Thyroid gland (tissue), 4 donors: Measurements from ENCODE around the gene CMTM3. TPM values are rescaled to one million over a fixed set of nuclear protein-coding genes. Genes with fewer than 3 reads are reported as not detected.

Experiments used
- DNase-seq, 2 donors: peaks; one replicate each; pipeline ENCODE4 v3.0.0-alpha.2; 2019
- H3K27ac ChIP-seq, 3 donors: fragments of 200-600 bp; sonication (generic); 1 replicate in 2 of 3; 2 replicates in 1 of 3; pipeline ENCODE4 v1.5.1; 2016 to 2019; ENCODE audit warnings: mild to moderate bottlenecking in 1 of 3, moderate library complexity in 1 of 3
- H3K27me3 ChIP-seq: fragments of 200-600 bp; sonication (generic); one replicate; pipeline ENCODE4 v1.5.1; 2019
- H3K36me3 ChIP-seq, 2 donors: fragments of 200-600 bp; sonication (generic); one replicate each; pipeline ENCODE4 v1.5.1; 2016 to 2019
- H3K4me1 ChIP-seq, 2 donors: fragments of 200-600 bp; sonication (generic); one replicate each; pipeline ENCODE4 v1.5.1; 2017 to 2019
- H3K4me3 ChIP-seq, 3 donors: fragments of 200-600 bp; sonication (generic); replicated peaks in 1 of 3; 1 replicate in 2 of 3; 2 replicates in 1 of 3; pipeline ENCODE4 v1.5.1; 2016; ENCODE audit warnings: mild to moderate bottlenecking in 1 of 3
- H3K9me3 ChIP-seq: fragments of 200-600 bp; sonication (generic); one replicate; pipeline ENCODE4 v1.5.1; 2017
- CTCF ChIP-seq, 6 experiments: fragments of 200-600 bp in 3 of 6; fragments of 450-650 bp in 3 of 6; sonication (generic) in 3 of 6; IDR thresholded peaks; one replicate each; pipeline ENCODE4 v1.5.1; 2016 to 2019; ENCODE audit warnings: antibody characterized with exemption in 6 of 6, mild to moderate bottlenecking in 2 of 6, inconsistent platforms in 1 of 6, moderate library complexity in 1 of 6
- POLR2A ChIP-seq, 2 donors: fragments of 450-650 bp; IDR thresholded peaks; one replicate each; pipeline ENCODE4 v1.6.1; 2017; ENCODE audit warnings: antibody characterized with exemption in 2 of 2, mild to moderate bottlenecking in 2 of 2, moderate library complexity in 1 of 2
- WGBS, 2 donors: methylation state at CpG; one replicate each; pipeline ENCODE4 v1.1.5; 2017; 5-methylcytosine and 5-hydroxymethylcytosine counted together
- intact Hi-C: fragments of 100-400 bp; cut with DNase I; formaldehyde crosslinking; loops from one replicate; pipeline ENCODE4 v1.15.1; 2023
- total RNA-seq, 4 donors: library from RNA; depleted of rRNA; stranded (reverse); fragments of >200 nt; gene quantifications; one replicate each; pipeline ENCODE4 v1.2.3, GENCODE V29; 2016

Gene CMTM3
- total RNA-seq, 4 donors from 2014 or later, result 5.9 to 32.0 (median 21.3) TPM

GRCh38 chr16:66640724-66641314 lies 36.3 kb downstream of the CMTM3 start:
- no peaks in the 10 kb centered on the region for H3K36me3 ChIP-seq
- no peaks in the 10 kb centered on the region for H3K27me3 ChIP-seq
- no peak overlapping the region for H3K27ac ChIP-seq
- TF ChIP-seq POLR2A (IDR thresholded peaks at IDR 0.05) (no peak), CTCF (IDR thresholded peaks at IDR 0.05) (no peak)
- intact Hi-C loops, result no loop called here
- no peaks in the 10 kb centered on the region for H3K9me3 ChIP-seq
- DNase-seq, result no peak
- peaks cover 5 to 16% of the 10 kb centered on the region in 2 donors for H3K4me1 ChIP-seq
- H3K4me3 ChIP-seq, result no peak overlapping the region
- WGBS, 2 donors, result 83 to 91% methylated on average over 3 of the region's 3 CpGs

GRCh38 chr16:66641387-66641786 lies 36.9 kb downstream of the CMTM3 start:
- H3K9me3 ChIP-seq, result no peaks in the 10 kb centered on the region
- no peaks in the 10 kb centered on the region for H3K27me3 ChIP-seq
- H3K4me1 ChIP-seq, result peaks cover 2 to 16% of the 10 kb centered on the region in 2 donors
- no peak overlapping the region for H3K27ac ChIP-seq
- intact Hi-C loops, result no loop called here
- no peak overlapping the region for H3K4me3 ChIP-seq
- TF ChIP-seq POLR2A (IDR thresholded peaks at IDR 0.05) (no peak), CTCF (IDR thresholded peaks at IDR 0.05) (no peak)
- no peak for DNase-seq
- 98 to 100% methylated on average over 1 of the region's 1 CpG for WGBS, 2 donors
- H3K36me3 ChIP-seq, result no peaks in the 10 kb centered on the region

- TF ChIP-seq POLR2A (IDR thresholded peaks at IDR 0.05), result no peak
- TF ChIP-seq CTCF (IDR thresholded peaks at IDR 0.05), result no peak
- Histone ChIP-seq H3K9me3 (no peaks in the 10 kb centered on the region), H3K4me1 (peaks cover 10 to 33% of the 10 kb centered on the region in 2 donors), H3K4me3 (no peak overlapping the region), H3K36me3 (no peaks in the 10 kb centered on the region), H3K27me3 (no peaks in the 10 kb centered on the region), H3K27ac (no peak overlapping the region)
- intact Hi-C loops, result no loop called here
- 100% methylated on average over 1 of the region's 1 CpG for WGBS, 2 donors
- no peak for DNase-seq
Observed at GRCh38 chr16:66647866-66648265, 43.4 kb downstream of the CMTM3 start.

- peaks cover 10 to 46% of the 10 kb centered on the region in 2 donors for H3K4me1 ChIP-seq
- H3K9me3 ChIP-seq, result no peaks in the 10 kb centered on the region
- no peaks in the 10 kb centered on the region for H3K36me3 ChIP-seq
- whole genome bisulfite sequencing, 2 donors, result 92 to 97% methylated on average over 2 of the region's 2 CpGs
- DNase-seq, result no peak
- intact Hi-C loops, result no loop called here
- peak overlapping the region in 2 of 3 donors; percentile 35 to 58 for H3K27ac ChIP-seq
- no peak for TF ChIP-seq POLR2A (IDR thresholded peaks at IDR 0.05)
- TF ChIP-seq CTCF (IDR thresholded peaks at IDR 0.05), result no peak
- no peak overlapping the region for H3K4me3 ChIP-seq
- H3K27me3 ChIP-seq, result no peaks in the 10 kb centered on the region
Observed at GRCh38 chr16:66649167-66649566, 44.7 kb downstream of the CMTM3 start.

GRCh38 chr16:66649636-66650205 lies 45.2 kb downstream of the CMTM3 start:
- Histone ChIP-seq H3K27me3 (no peaks in the 10 kb centered on the region), H3K36me3 (no peaks in the 10 kb centered on the region), H3K4me3 (no peak overlapping the region), H3K4me1 (peaks cover 10 to 50% of the 10 kb centered on the region in 2 donors), H3K9me3 (no peaks in the 10 kb centered on the region), H3K27ac (peak overlapping the region in 2 of 3 donors; percentile 35 to 58)
- WGBS, 2 donors, result 68 to 76% methylated on average over 8 to 9 of the region's 9 CpGs
- intact Hi-C loops, result loop anchor here (5.0 kb wide), 1 partner anchor 103 kb away; the partner anchor contains the start of gene DYNC1LI2
- DNase-seq, result peak; percentile 79 to 80
- TF ChIP-seq POLR2A (IDR thresholded peaks at IDR 0.05), result no peak
- no peak for TF ChIP-seq CTCF (IDR thresholded peaks at IDR 0.05)
